ENCODE measurements around the gene TBL1X. TPM values are rescaled to one million over a fixed set of nuclear protein-coding genes. Genes with fewer than 3 reads are reported as not detected.

The TBL1X gene
- total and polyA plus RNA-seq, 2 experiments from 2014 or later = 21.8 to 29.9 TPM

- Histone ChIP-seq H3K9me3 (ENCODE audit: low read depth) (no peaks in the 10 kb centered on the region), H3K27me3 (no peaks in the 10 kb centered on the region), H3K36me3 (no peaks in the 10 kb centered on the region), H3K4me1 (ENCODE audit: low read depth) (peaks cover 14% of the 10 kb centered on the region), H3K4me3 (no peak overlapping the region), H3K27ac (no peak overlapping the region)
- no peak for DNase-seq (ENCODE audit: low read depth in 1 of 2, low spot score in 1 of 2)
- TF ChIP-seq CTCF (IDR thresholded peaks at IDR 0.05; ENCODE audit: low read depth, low read length) = no peak
These were observed 147.3 kb downstream of the TBL1X start for GRCh38 chrX:9612146-9612505.

- Histone ChIP-seq H3K4me3 (no peak overlapping the region), H3K27ac (no peak overlapping the region), H3K4me1 (ENCODE audit: low read depth) (peaks cover 6% of the 10 kb centered on the region), H3K9me3 (ENCODE audit: low read depth) (no peaks in the 10 kb centered on the region), H3K27me3 (no peaks in the 10 kb centered on the region), H3K36me3 (no peaks in the 10 kb centered on the region)
- TF ChIP-seq CTCF (IDR thresholded peaks at IDR 0.05; ENCODE audit: low read depth, low read length) = no peak
- DNase-seq (ENCODE audit: low read depth in 1 of 2, low spot score in 1 of 2) = peak in 1 of 2 donors; percentile 54
These were observed 149.2 kb downstream of the TBL1X start for GRCh38 chrX:9614016-9614415.

DNA sequence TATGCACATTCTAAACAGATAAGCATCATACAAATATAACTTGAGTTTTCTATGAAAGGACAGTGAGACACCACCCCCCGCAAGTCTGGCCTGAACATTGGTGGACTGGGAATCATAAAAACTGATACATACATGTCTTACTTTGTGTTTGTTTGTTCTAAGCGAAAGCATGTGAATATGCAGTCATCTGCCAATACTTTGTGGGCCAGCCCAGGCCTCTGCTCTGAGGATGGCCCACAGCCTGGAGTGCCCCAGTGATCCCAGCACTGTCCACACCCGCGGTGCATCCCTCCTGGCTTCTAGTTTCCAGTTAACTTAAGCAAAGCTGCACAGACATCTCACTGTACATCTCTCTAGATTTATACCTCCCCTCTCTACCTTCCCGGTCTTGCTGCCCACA lies 154.3 kb downstream of the TBL1X start:
- no peaks in the 10 kb centered on the region for H3K4me1 ChIP-seq (ENCODE audit: low read depth)

GRCh38 chrX:9619581-9619980 lies 154.7 kb downstream of the TBL1X start:
- Histone ChIP-seq H3K27ac (no peak overlapping the region), H3K4me1 (ENCODE audit: low read depth) (no peaks in the 10 kb centered on the region), H3K4me3 (no peak overlapping the region), H3K9me3 (ENCODE audit: low read depth) (no peaks in the 10 kb centered on the region), H3K36me3 (no peaks in the 10 kb centered on the region), H3K27me3 (no peaks in the 10 kb centered on the region)
- DNase-seq (ENCODE audit: low read depth in 1 of 2, low spot score in 1 of 2) = no peak
- no peak for TF ChIP-seq CTCF (IDR thresholded peaks at IDR 0.05; ENCODE audit: low read depth, low read length)

More for the DNA sequence above, 154.3 kb downstream of the TBL1X start:
- no peak for TF ChIP-seq CTCF (IDR thresholded peaks at IDR 0.05; ENCODE audit: low read depth, low read length)
- Histone ChIP-seq H3K36me3 (no peaks in the 10 kb centered on the region), H3K27ac (no peak overlapping the region), H3K4me3 (no peak overlapping the region), H3K27me3 (no peaks in the 10 kb centered on the region), H3K9me3 (ENCODE audit: low read depth) (no peaks in the 10 kb centered on the region)
- no peak for DNase-seq (ENCODE audit: low read depth in 1 of 2, low spot score in 1 of 2)

- Histone ChIP-seq H3K4me1 (ENCODE audit: low read depth) (peaks cover 7% of the 10 kb centered on the region), H3K27me3 (no peaks in the 10 kb centered on the region), H3K36me3 (no peaks in the 10 kb centered on the region), H3K4me3 (no peak overlapping the region), H3K9me3 (ENCODE audit: low read depth) (no peaks in the 10 kb centered on the region), H3K27ac (no peak overlapping the region)
- no peak for TF ChIP-seq CTCF (IDR thresholded peaks at IDR 0.05; ENCODE audit: low read depth, low read length)
- DNase-seq (ENCODE audit: low read depth in 1 of 2, low spot score in 1 of 2) = no peak
These were observed 157.3 kb downstream of the TBL1X start for GRCh38 chrX:9622128-9622527.

GRCh38 chrX:9626379-9626778 lies 161.5 kb downstream of the TBL1X start:
- no peak for TF ChIP-seq CTCF (IDR thresholded peaks at IDR 0.05; ENCODE audit: low read depth, low read length)
- Histone ChIP-seq H3K4me3 (no peak overlapping the region), H3K27me3 (no peaks in the 10 kb centered on the region), H3K9me3 (ENCODE audit: low read depth) (no peaks in the 10 kb centered on the region), H3K27ac (no peak overlapping the region), H3K4me1 (ENCODE audit: low read depth) (peaks cover 7% of the 10 kb centered on the region), H3K36me3 (no peaks in the 10 kb centered on the region)
- DNase-seq (ENCODE audit: low read depth in 1 of 2, low spot score in 1 of 2) = no peak

Data from cardiac muscle cell (in vitro differentiated cells and primary cell).